GM18520 (cell line): ENCODE data around the gene CD99.

Source experiments
- ATAC-seq: cut with Tn5 transposase; IDR thresholded peaks from one replicate; pipeline ENCODE4 v1.9.1; 2021; ENCODE audit not compliant: unreplicated experiment

CD99 gene

GRCh38 chrX:2690856-2691542, at the start of gene CD99:
TSS of gene CD99 (plus strand) at chrX:2691295. CDS start at chrX:2691361, 66 bp downstream.
- peak; percentile 79 for ATAC-seq

GRCh38 chrX:2642146-2642545, 48.9 kb upstream of the CD99 start:
- ATAC-seq: no peak

GRCh38 chrX:2642791-2643190, 48.3 kb upstream of the CD99 start:
- ATAC-seq: no peak

- no peak for ATAC-seq
Observed at GRCh38 chrX:2643880-2644279, 47.2 kb upstream of the CD99 start.

GRCh38 chrX:2645563-2645962, 45.5 kb upstream of the CD99 start:
- no peak for ATAC-seq

- ATAC-seq: no peak
Observed at GRCh38 chrX:2647627-2648026, 43.5 kb upstream of the CD99 start.

GRCh38 chrX:2650037-2650436, 41.1 kb upstream of the CD99 start:
- ATAC-seq: no peak

- ATAC-seq: no peak
Observed at GRCh38 chrX:2650865-2651264, 40.2 kb upstream of the CD99 start.

- ATAC-seq: no peak
Observed at GRCh38 chrX:2652106-2652505, 39.0 kb upstream of the CD99 start.

GRCh38 chrX:2654436-2655340, 36.4 kb upstream of the CD99 start:
- ATAC-seq: no peak

GRCh38 chrX:2656257-2656836, 34.7 kb upstream of the CD99 start:
- ATAC-seq: no peak

- ATAC-seq: no peak
Observed at GRCh38 chrX:2657532-2658113, 33.5 kb upstream of the CD99 start.

GRCh38 chrX:2658585-2659292, 32.4 kb upstream of the CD99 start:
- no peak for ATAC-seq

- no peak for ATAC-seq
Observed at GRCh38 chrX:2662586-2662985, 28.5 kb upstream of the CD99 start.

- ATAC-seq: no peak
Observed at GRCh38 chrX:2664502-2664901, 26.6 kb upstream of the CD99 start.

GRCh38 chrX:2665387-2666304, 25.4 kb upstream of the CD99 start:
- no peak for ATAC-seq

- no peak for ATAC-seq
Observed at GRCh38 chrX:2666491-2666890, 24.6 kb upstream of the CD99 start.

GRCh38 chrX:2670978-2671377, 20.1 kb upstream of the CD99 start:
- no peak for ATAC-seq

GRCh38 chrX:2672084-2672483, 19.0 kb upstream of the CD99 start:
- no peak for ATAC-seq

GRCh38 chrX:2673611-2674010, 17.5 kb upstream of the CD99 start:
- no peak for ATAC-seq
